Measurements from ENCODE around the gene TBC1D22A. TPM values are rescaled to one million over a fixed set of nuclear protein-coding genes. Genes with fewer than 3 reads are reported as not detected.

The TBC1D22A gene
- total and polyA plus RNA-seq, 2 donors (not counting 3 experiments of a cell fraction or from before 2014, with no cell fraction given), result 26.1 to 32.4 TPM

- Histone ChIP-seq H3K9me1 (replicated peaks; ENCODE audit: control insufficient read depth, extremely low read depth, insufficient read depth, low read length) (no peaks in the 10 kb centered on the region), H3K4me3 (replicated peaks in 1 of 3; ENCODE audit: insufficient read depth in 1 of 3, low read depth in 1 of 3, low read length in 3 of 3) (no peak overlapping the region), H3K27ac (ENCODE audit: insufficient read depth, low read depth, low read length) (no peak overlapping the region), H3K4me2 (ENCODE audit: insufficient read depth, low read length) (no peak overlapping the region), H3K27me3 (ENCODE audit: control insufficient read depth in 2 of 2, insufficient read depth in 2 of 2, low read length in 2 of 2) (no peaks in the 10 kb centered on the region), H2AFZ (ENCODE audit: low read depth, low read length) (no peak overlapping the region), H3K4me1 (ENCODE audit: control insufficient read depth, extremely low read depth, insufficient read depth, low read length) (peaks cover 20% of the 10 kb centered on the region), H3K79me2 (ENCODE audit: control insufficient read depth, insufficient read depth, low read length) (no peaks in the 10 kb centered on the region), H3K9me3 (replicated peaks; ENCODE audit: control insufficient read depth, insufficient read depth, low read length) (no peaks in the 10 kb centered on the region), H3K9ac (replicated peaks; ENCODE audit: extremely low read depth, insufficient read depth, low read length) (no peak overlapping the region), H3K36me3 (ENCODE audit: control insufficient read depth in 2 of 2, extremely low read depth in 1 of 2, insufficient read depth in 2 of 2, low read length in 2 of 2) (no peaks in the 10 kb centered on the region), H4K20me1 (replicated peaks; ENCODE audit: control insufficient read depth, extremely low read depth, insufficient read depth, low read length) (no peaks in the 10 kb centered on the region)
- no peak for TF ChIP-seq POLR2A (IDR thresholded peaks at IDR 0.05; ENCODE audit: low read depth, low read length)
- no peak for TF ChIP-seq CTCF (IDR thresholded peaks at IDR 0.05; ENCODE audit: extremely low read depth in 1 of 2, insufficient read depth in 1 of 2, low read depth in 1 of 2, low read length in 2 of 2)
- TF ChIP-seq MYC (IDR thresholded peaks at IDR 0.05; ENCODE audit: low read depth, low read length), result no peak
- TF ChIP-seq FOS (IDR thresholded peaks at IDR 0.05; ENCODE audit: borderline replicate concordance, insufficient read depth, low read length), result no peak
- TF ChIP-seq MAX (IDR thresholded peaks at IDR 0.05; ENCODE audit: insufficient read depth, insufficient read length), result no peak
- TF ChIP-seq POLR2AphosphoS5 (IDR thresholded peaks at IDR 0.05; ENCODE audit: insufficient read depth, low read depth, low read length), result no peak
- TF ChIP-seq GATA2 (IDR thresholded peaks at IDR 0.05; ENCODE audit: insufficient read depth, insufficient read length, low read depth, low read length), result no peak
- no peak for TF ChIP-seq EZH2 (IDR thresholded peaks at IDR 0.05; ENCODE audit: borderline replicate concordance, low read depth, low read length, severe bottlenecking)
- no peak for TF ChIP-seq JUN (IDR thresholded peaks at IDR 0.05; ENCODE audit: borderline replicate concordance, insufficient read depth, insufficient read length, low read depth)
- ChIA-PET CTCF (no interaction called here), POLR2A (no interaction called here)
- intact Hi-C loops (cut with micrococcal nuclease) (no loop called here), dilution Hi-C loops (cut with MboI; ENCODE audit: extremely low pct_ligation_motif_present, low sequenced_read_pairs) (no loop called here)
- no peak for DNase-seq (ENCODE audit: low read depth, low spot score)
- FAIRE-seq, result no peak
- BruUV-seq (replicated peaks), result no TSS peak
Observed at GRCh38 chr22:46968359-46968740, 205.9 kb downstream of the TBC1D22A start.
